Thymus (tissue), 11 donors: ENCODE results near the gene ZNF430. TPM values are rescaled to one million over a fixed set of nuclear protein-coding genes. Genes with fewer than 3 reads are reported as not detected.

Experiments used
- DNase-seq, 9 donors: peaks; one replicate each; pipeline ENCODE4 v3.0.0-alpha.2; 2013; ENCODE audit warnings: low spot score in 9 of 9, low read depth in 6 of 9, missing footprints in 1 of 9
- H3K27ac ChIP-seq, 2 donors: one replicate each; pipeline ENCODE4 v1.5.1; 2013; ENCODE audit warnings: control low read depth in 1 of 2, low read depth in 1 of 2, low read length in 1 of 2, mild to moderate bottlenecking in 1 of 2, moderate library complexity in 1 of 2
- H3K27me3 ChIP-seq, 2 donors: one replicate each; pipeline ENCODE4 v1.5.1; 2013; ENCODE audit warnings: low read length in 1 of 2; ENCODE audit not compliant: control insufficient read depth in 2 of 2, insufficient read depth in 1 of 2
- H3K36me3 ChIP-seq, 2 donors: one replicate each; pipeline ENCODE4 v1.5.1; 2013; ENCODE audit warnings: low read length in 1 of 2, mild to moderate bottlenecking in 1 of 2, moderate library complexity in 1 of 2; ENCODE audit not compliant: control insufficient read depth in 2 of 2, insufficient read depth in 2 of 2
- H3K4me1 ChIP-seq, 2 donors: one replicate each; pipeline ENCODE4 v1.5.1; 2013; ENCODE audit warnings: low read length in 2 of 2; ENCODE audit not compliant: control insufficient read depth in 2 of 2, insufficient read depth in 2 of 2
- H3K4me3 ChIP-seq, 2 donors: one replicate each; pipeline ENCODE4 v1.5.1; 2013; ENCODE audit warnings: low read length in 2 of 2, control low read depth in 1 of 2, mild to moderate bottlenecking in 1 of 2
- H3K9me3 ChIP-seq, 2 donors: one replicate each; pipeline ENCODE4 v1.5.1; 2013; ENCODE audit warnings: low read length in 1 of 2, mild to moderate bottlenecking in 1 of 2; ENCODE audit not compliant: control insufficient read depth in 2 of 2, insufficient read depth in 1 of 2
- WGBS: extraction: QIAGEN DNeasy Blood & Tissue Kit; methylation state at CpG from one replicate; pipeline ENCODE4 v1.1.7; 2013; 5-methylcytosine and 5-hydroxymethylcytosine counted together
- polyA plus RNA-seq: library from polyadenylated mRNA; stranded (reverse); fragments of 200-250 nt; gene quantifications from one replicate; pipeline ENCODE4 v1.2.3, GENCODE V29; 2013
- total RNA-seq: library from RNA; stranded (reverse); fragments of 120-200 nt; gene quantifications from one replicate; pipeline ENCODE4 v1.2.4, GENCODE V29; 2013
- donor health status: healthy.

ZNF430 gene
- total and polyA plus RNA-seq, 2 donors = 7.2 to 15.0 TPM

DNA sequence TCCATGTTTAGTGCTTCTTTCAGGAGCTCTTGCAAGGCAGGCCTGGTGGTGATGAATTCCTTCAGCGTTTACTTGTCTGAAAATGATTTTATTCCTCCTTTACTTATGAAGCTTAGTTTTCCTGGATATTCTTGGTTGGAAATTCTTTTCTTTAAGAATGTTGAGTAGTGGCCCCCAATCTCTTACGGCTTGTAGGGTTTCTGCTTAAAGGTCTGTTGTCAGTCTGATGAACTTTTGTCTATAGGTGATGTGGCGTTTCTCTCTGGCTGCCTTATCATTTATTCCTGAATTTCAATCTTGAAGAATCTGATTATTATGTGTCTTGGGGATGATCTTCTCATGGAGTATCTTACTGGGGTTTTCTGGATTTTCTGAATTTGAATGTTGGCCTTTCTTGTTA lies 26.0 kb downstream of the ZNF430 start:
- H3K36me3 ChIP-seq = peaks cover 21 to 27% of the 10 kb centered on the region in 2 donors
- H3K4me3 ChIP-seq = no peak overlapping the region
- DNase-seq = no peak
- H3K4me1 ChIP-seq = no peaks in the 10 kb centered on the region
- no peak overlapping the region for H3K27ac ChIP-seq
- peaks cover 13 to 18% of the 10 kb centered on the region in 2 donors for H3K9me3 ChIP-seq
- H3K27me3 ChIP-seq = no peaks in the 10 kb centered on the region
- 99% methylated on average over 3 of the region's 3 CpGs for WGBS

DNA sequence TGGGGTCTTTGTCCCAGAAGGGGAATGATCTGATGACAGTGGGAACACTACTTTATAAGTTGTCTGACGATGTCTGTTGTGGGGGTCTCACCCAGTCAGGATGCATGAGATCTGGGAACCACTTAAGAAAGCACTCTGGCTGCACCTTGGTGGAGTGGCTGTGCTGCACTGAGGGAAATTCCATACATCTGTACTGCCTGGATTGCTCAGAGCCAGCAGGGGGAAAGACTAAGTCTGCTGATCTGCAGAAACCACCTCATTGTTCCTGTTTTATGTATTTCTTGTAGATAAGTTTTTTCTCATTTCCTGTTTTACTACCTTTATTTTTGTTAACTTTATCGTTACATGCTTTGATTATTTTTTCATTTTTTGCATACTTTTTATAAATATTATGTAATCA lies 27.3 kb downstream of the ZNF430 start:
- no peak for DNase-seq
- Histone ChIP-seq H3K4me3 (no peak overlapping the region), H3K9me3 (peaks cover 12 to 13% of the 10 kb centered on the region in 2 donors), H3K27ac (no peak overlapping the region), H3K27me3 (no peaks in the 10 kb centered on the region), H3K36me3 (peaks cover 15 to 25% of the 10 kb centered on the region in 2 donors), H3K4me1 (no peaks in the 10 kb centered on the region)
- 98% methylated on average over 2 of the region's 2 CpGs for WGBS

- Histone ChIP-seq H3K27ac (no peak overlapping the region), H3K9me3 (peaks cover 12 to 21% of the 10 kb centered on the region in 2 donors), H3K27me3 (no peaks in the 10 kb centered on the region), H3K4me1 (no peaks in the 10 kb centered on the region), H3K4me3 (no peak overlapping the region), H3K36me3 (peaks cover 25 to 42% of the 10 kb centered on the region in 2 donors)
- no peak for DNase-seq
- WGBS = 98% methylated on average over 5 of the region's 5 CpGs
These were observed 32.4 kb downstream of the ZNF430 start for GRCh38 chr19:21052902-21053301.

DNA sequence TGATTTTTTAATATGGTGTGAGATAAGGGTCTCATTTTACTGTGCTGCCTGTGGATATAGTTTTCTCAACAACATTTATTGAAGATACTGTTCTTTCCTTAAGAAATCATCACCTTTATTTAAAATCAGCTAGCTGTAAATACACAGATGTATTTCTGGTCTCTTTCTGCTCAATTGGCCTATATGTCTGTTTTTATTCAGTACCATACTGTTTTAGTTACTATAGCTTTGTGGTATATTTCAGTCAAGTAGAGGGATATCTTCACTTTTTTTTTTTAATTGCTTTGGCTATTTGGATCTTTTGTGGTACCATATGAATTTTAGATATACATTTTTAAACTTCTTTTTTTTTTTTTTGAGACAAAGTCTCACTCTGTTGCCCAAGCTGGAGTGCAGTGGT lies 44.9 kb downstream of the ZNF430 start:
- Histone ChIP-seq H3K27me3 (no peaks in the 10 kb centered on the region), H3K4me3 (no peak overlapping the region), H3K4me1 (no peaks in the 10 kb centered on the region), H3K27ac (no peak overlapping the region), H3K36me3 (peaks cover 0 to 9% of the 10 kb centered on the region in 2 donors), H3K9me3 (peaks cover 2 to 7% of the 10 kb centered on the region in 2 donors)
- DNase-seq = no peak

DNA sequence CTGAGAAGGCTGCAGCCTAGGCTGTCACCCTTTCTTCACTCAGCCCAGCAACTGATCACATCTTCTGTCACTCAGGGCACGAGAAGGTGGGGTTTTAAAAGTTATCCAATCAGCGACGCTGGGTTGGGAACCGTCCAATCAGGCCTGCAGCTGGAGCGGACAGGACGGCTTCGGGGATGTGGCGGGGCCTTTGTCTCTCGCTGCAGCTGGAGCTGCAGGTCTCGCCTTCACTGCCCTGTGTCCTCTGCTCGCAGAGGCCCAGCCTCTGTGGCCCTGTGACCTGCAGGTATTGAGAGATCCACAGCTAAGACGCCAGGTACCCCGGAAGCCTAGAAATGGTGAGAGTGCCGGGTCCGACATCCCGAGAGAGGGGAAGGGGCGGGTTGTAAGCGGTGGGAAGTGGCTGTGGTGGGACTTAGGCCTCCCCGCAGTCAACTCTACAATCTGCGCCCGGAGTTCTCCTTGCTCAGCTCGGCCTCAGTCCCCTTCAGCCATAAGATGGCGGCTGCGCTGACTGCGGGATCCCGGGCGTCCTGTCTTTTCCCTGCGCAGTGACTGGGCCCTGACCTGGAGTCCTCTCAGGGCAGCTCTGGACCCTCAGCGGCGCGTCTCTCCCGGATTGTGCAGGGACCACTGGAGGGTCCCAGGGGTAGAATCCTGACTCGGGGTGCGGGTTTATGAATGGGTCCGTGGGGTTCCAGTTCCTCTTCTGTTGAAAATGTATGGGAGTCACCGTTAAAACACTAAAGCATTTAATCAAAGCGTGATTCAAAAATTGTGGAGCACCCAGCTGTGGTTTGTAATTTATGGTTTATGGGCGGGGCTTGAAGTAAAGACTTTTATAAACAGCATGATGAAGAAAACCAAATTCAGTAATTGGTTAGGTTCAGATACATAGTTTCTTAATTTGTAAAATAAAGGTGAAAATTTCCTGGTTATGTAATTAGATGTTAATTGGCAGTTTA lies 61.8 kb downstream of the ZNF430 start, which contains the start of gene ZNF714:
Gene ZNF714 (plus strand): TSS at position 193 of the 965 bp plus-strand sequence. CDS start 16,066 bp downstream, outside the sequence.
- peak within 1 kb of the TSS; percentile 67 to 80 for H3K4me3 ChIP-seq
- peak within 1 kb of the TSS; percentile 70 to 92 for H3K27ac ChIP-seq

GRCh38 chr19:21084343-21084742 lies 63.9 kb downstream of the ZNF430 start:
- H3K4me1 ChIP-seq = peaks cover 2 to 5% of the 10 kb centered on the region in 2 donors
- 96% methylated on average over 1 of the region's 1 CpG for WGBS
- no peaks in the 10 kb centered on the region for H3K27me3 ChIP-seq
- H3K36me3 ChIP-seq = peaks cover 5 to 12% of the 10 kb centered on the region in 2 donors
- H3K27ac ChIP-seq = no peak overlapping the region
- DNase-seq = no peak
- H3K9me3 ChIP-seq = peaks cover 0 to 4% of the 10 kb centered on the region in 2 donors
- H3K4me3 ChIP-seq = no peak overlapping the region

More for the DNA sequence above, 61.8 kb downstream of the ZNF430 start, which contains the start of gene ZNF714:
- H3K4me1 ChIP-seq = peaks cover 2 to 5% of the 10 kb centered on the region in 2 donors
- DNase-seq = peak; percentile 69 to 93 (median 88)
- H3K27me3 ChIP-seq = no peaks in the 10 kb centered on the region
- peaks cover 5 to 12% of the 10 kb centered on the region in 2 donors for H3K36me3 ChIP-seq
- peaks cover 0 to 4% of the 10 kb centered on the region in 2 donors for H3K9me3 ChIP-seq
- WGBS = 39% methylated on average over 38 of the region's 38 CpGs

DNA sequence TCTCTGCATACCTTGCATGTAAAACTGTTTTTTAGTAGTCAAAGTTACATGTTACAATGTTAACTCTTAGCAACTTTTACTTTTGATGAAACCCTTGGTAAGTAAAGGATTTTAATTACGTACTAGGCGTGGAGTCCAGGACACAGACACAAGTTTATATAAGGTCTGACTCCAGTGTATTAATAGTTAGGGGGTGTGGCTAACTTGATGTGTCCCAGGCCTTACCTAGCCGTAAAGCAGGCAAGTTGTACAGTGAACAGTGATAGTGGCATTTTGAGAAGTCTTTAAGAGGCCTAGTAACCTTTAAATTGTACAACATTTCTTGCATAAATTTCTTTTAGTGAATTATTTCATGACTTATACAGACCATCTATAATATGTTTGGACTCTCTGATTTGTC lies 67.4 kb downstream of the ZNF430 start:
- Histone ChIP-seq H3K36me3 (peaks cover 5 to 12% of the 10 kb centered on the region in 2 donors), H3K4me1 (peaks cover 2 to 4% of the 10 kb centered on the region in 2 donors), H3K9me3 (no peaks in the 10 kb centered on the region), H3K27ac (no peak overlapping the region), H3K4me3 (no peak overlapping the region), H3K27me3 (no peaks in the 10 kb centered on the region)
- no peak for DNase-seq
- WGBS = 97% methylated on average over 3 of the region's 3 CpGs

- H3K27me3 ChIP-seq = no peaks in the 10 kb centered on the region
- H3K4me1 ChIP-seq = no peaks in the 10 kb centered on the region
- H3K4me3 ChIP-seq = no peak overlapping the region
- H3K27ac ChIP-seq = no peak overlapping the region
- no peaks in the 10 kb centered on the region for H3K9me3 ChIP-seq
- DNase-seq = no peak
- peaks cover 0 to 4% of the 10 kb centered on the region in 2 donors for H3K36me3 ChIP-seq
These were observed 71.7 kb downstream of the ZNF430 start for GRCh38 chr19:21092109-21092508.

- WGBS = 98% methylated on average over 1 of the region's 1 CpG
- H3K4me1 ChIP-seq = no peaks in the 10 kb centered on the region
- no peak for DNase-seq
These were observed 74.0 kb downstream of the ZNF430 start for GRCh38 chr19:21094347-21095025.

More at GRCh38 chr19:21094347-21095025, 74.0 kb downstream of the ZNF430 start:
- Histone ChIP-seq H3K4me3 (no peak overlapping the region), H3K27ac (no peak overlapping the region), H3K36me3 (peaks cover 0 to 4% of the 10 kb centered on the region in 2 donors), H3K9me3 (no peaks in the 10 kb centered on the region), H3K27me3 (no peaks in the 10 kb centered on the region)
